H1 (cell line): ENCODE results near the gene NFKB1. TPM values are rescaled to one million over a fixed set of nuclear protein-coding genes. Genes with fewer than 3 reads are reported as not detected.

Experiments used
- CTCF ChIA-PET: fragments of 300-600 bp; sonication (Branson Sonifier 250); formaldehyde crosslinking; loops from one replicate; lab custom pipeline; 2021; ENCODE audit not compliant: partially characterized antibody; lab: Charles Lee
- POLR2A ChIA-PET: fragments of 300-600 bp; sonication (Branson Sonifier 250); formaldehyde crosslinking; loops from one replicate; lab custom pipeline; 2021; ENCODE audit warnings: inconsistent platforms; ENCODE audit not compliant: partially characterized antibody; lab: Charles Lee
- DNase-seq, 2 experiments: peaks; one replicate each; pipeline versions ENCODE4 v3.0.0 to v3.0.0-alpha.2; 2010 to 2022; ENCODE audit warnings: low spot score in 2 of 2, low read depth in 1 of 2, mixed read lengths in 1 of 2
- FAIRE-seq: peaks from 2 replicates; lab custom pipeline; 2011; peaks lifted over from hg19 to GRCh38; lab: Jason Lieb, UNC
- H2AFZ ChIP-seq: 2 replicates; pipeline ENCODE4 v1.8.1; 2012; ENCODE audit warnings: low read length, inconsistent platforms
- H2AK5ac ChIP-seq: 2 replicates; pipeline ENCODE4 v1.6.1; 2013; ENCODE audit warnings: low read depth, low read length
- H2BK120ac ChIP-seq: replicated peaks from 2 replicates; pipeline ENCODE3; 2013; ENCODE audit warnings: low read depth, low read length, inconsistent platforms
- H2BK12ac ChIP-seq: 2 replicates; pipeline ENCODE4 v1.6.1; 2013; ENCODE audit warnings: low read depth, low read length
- H2BK15ac ChIP-seq: 2 replicates; pipeline ENCODE4 v1.6.1; 2013; ENCODE audit warnings: low read length
- H2BK20ac ChIP-seq: 2 replicates; pipeline ENCODE4 v1.6.1; 2013; ENCODE audit warnings: low read length
- H2BK5ac ChIP-seq: 2 replicates; pipeline ENCODE4 v1.6.1; 2013; ENCODE audit warnings: low read depth, low read length
- H3K14ac ChIP-seq: 2 replicates; pipeline ENCODE4 v1.6.1; 2013; ENCODE audit warnings: inconsistent platforms; ENCODE audit not compliant: insufficient read length
- H3K18ac ChIP-seq: 2 replicates; pipeline ENCODE4 v1.6.1; 2013; ENCODE audit warnings: low read length; ENCODE audit errors: extremely low read depth
- H3K23ac ChIP-seq: 2 replicates; pipeline ENCODE4 v1.6.1; 2013; ENCODE audit warnings: inconsistent platforms; ENCODE audit not compliant: insufficient read length
- H3K23me2 ChIP-seq: 2 replicates; pipeline ENCODE4 v1.6.1; 2013; ENCODE audit warnings: low read depth, low read length
- H3K27ac ChIP-seq: 2 replicates; pipeline ENCODE4 v1.6.1; 2011; ENCODE audit warnings: low read depth, low read length, inconsistent platforms
- H3K27me3 ChIP-seq, 4 experiments: replicated peaks in 1 of 4; 1 replicate in 1 of 4; 2 replicates in 3 of 4; pipeline versions ENCODE4 v1.6.1 to v1.8.1; 2011 to 2013; ENCODE audit warnings: low read length in 3 of 4, mild to moderate bottlenecking in 3 of 4, inconsistent platforms in 2 of 4, mixed read lengths in 2 of 4, moderate library complexity in 1 of 4; ENCODE audit not compliant: control insufficient read depth in 3 of 4, insufficient read depth in 3 of 4; ENCODE audit errors: extremely low read depth in 1 of 4
- H3K36me3 ChIP-seq, 4 experiments: 2 replicates each; pipeline versions ENCODE4 v1.6.1 to v1.8.1; 2011 to 2013; ENCODE audit warnings: mild to moderate bottlenecking in 4 of 4, low read length in 3 of 4, moderate library complexity in 2 of 4, control low read depth in 1 of 4, inconsistent platforms in 1 of 4; ENCODE audit not compliant: insufficient read depth in 4 of 4, control insufficient read depth in 2 of 4
- H3K4ac ChIP-seq: replicated peaks from 2 replicates; pipeline ENCODE3; 2013; ENCODE audit warnings: low read length, low read depth, mixed read lengths, inconsistent platforms; ENCODE audit not compliant: insufficient read length
- H3K4me1 ChIP-seq, 4 experiments: replicated peaks in 1 of 4; 1 replicate in 1 of 4; 2 replicates in 3 of 4; pipeline versions ENCODE4 v1.6.1 to v1.8.1; 2011 to 2013; ENCODE audit warnings: low read length in 3 of 4, inconsistent platforms in 2 of 4, mixed read lengths in 1 of 4; ENCODE audit not compliant: insufficient read depth in 4 of 4, control insufficient read depth in 3 of 4
- H3K4me2 ChIP-seq, 2 experiments: 2 replicates each; pipeline versions ENCODE4 v1.6.1 to v1.8.1; 2011 to 2013; ENCODE audit warnings: low read depth in 2 of 2, low read length in 2 of 2, control low read depth in 1 of 2, inconsistent platforms in 1 of 2, mild to moderate bottlenecking in 1 of 2; ENCODE audit not compliant: insufficient read depth in 1 of 2
- H3K4me3 ChIP-seq, 4 experiments: fragments of 200-600, 300-600 bp in 1 of 4; sonication (generic), shearing (Covaris generic), sonication (Bioruptor Twin) in 1 of 4; 2 replicates each; pipeline versions ENCODE4 v1.5.1 to v1.8.1; 2011 to 2016; ENCODE audit warnings: low read length in 4 of 4, low read depth in 3 of 4, control low read depth in 2 of 4, inconsistent platforms in 2 of 4, mild to moderate bottlenecking in 2 of 4, mixed read lengths in 1 of 4, moderate library complexity in 1 of 4; ENCODE audit not compliant: insufficient read depth in 2 of 4; ENCODE audit errors: extremely low read depth in 1 of 4
- H3K56ac ChIP-seq: replicated peaks from 2 replicates; pipeline ENCODE3; 2013; ENCODE audit warnings: low read depth, mild to moderate bottlenecking, mixed read lengths, low read length, inconsistent platforms; ENCODE audit not compliant: insufficient read length
- H3K79me1 ChIP-seq: 2 replicates; pipeline ENCODE4 v1.6.1; 2013; ENCODE audit warnings: low read depth, low read length, control low read depth
- H3K79me2 ChIP-seq, 2 experiments: 2 replicates each; pipeline versions ENCODE4 v1.6.1 to v1.8.1; 2012 to 2013; ENCODE audit warnings: low read length in 2 of 2, mild to moderate bottlenecking in 2 of 2, inconsistent platforms in 1 of 2; ENCODE audit not compliant: insufficient read depth in 2 of 2, control insufficient read depth in 1 of 2
- H3K9ac ChIP-seq, 4 experiments: replicated peaks in 1 of 4; 1 replicate in 1 of 4; 2 replicates in 3 of 4; pipeline versions ENCODE4 v1.6.1 to v1.8.1; 2011 to 2013; ENCODE audit warnings: low read depth in 3 of 4, low read length in 3 of 4, control low read depth in 2 of 4, mild to moderate bottlenecking in 2 of 4, moderate library complexity in 2 of 4, inconsistent platforms in 1 of 4; ENCODE audit errors: extremely low read depth in 1 of 4
- H3K9me3 ChIP-seq, 2 experiments: 2 replicates each; pipeline versions ENCODE4 v1.6.1 to v1.8.1; 2012 to 2013; ENCODE audit warnings: mild to moderate bottlenecking in 2 of 2, moderate library complexity in 2 of 2, control low read depth in 1 of 2, inconsistent platforms in 1 of 2, low read depth in 1 of 2, low read length in 1 of 2, mixed read lengths in 1 of 2; ENCODE audit not compliant: insufficient read depth in 2 of 2
- H4K20me1 ChIP-seq, 2 experiments: replicated peaks in 1 of 2; 2 replicates each; pipeline versions ENCODE3 to v1.8.1; 2011 to 2013; ENCODE audit warnings: inconsistent platforms in 2 of 2, low read length in 2 of 2, mild to moderate bottlenecking in 1 of 2; ENCODE audit not compliant: insufficient read depth in 2 of 2, control insufficient read depth in 1 of 2
- H4K5ac ChIP-seq: 2 replicates; pipeline ENCODE4 v1.6.1; 2013; ENCODE audit warnings: low read length, low read depth, mixed read lengths, inconsistent platforms; ENCODE audit not compliant: insufficient read length
- H4K8ac ChIP-seq: 2 replicates; pipeline ENCODE4 v1.8.0; 2013; ENCODE audit warnings: mild to moderate bottlenecking, moderate library complexity, low read length, inconsistent platforms; ENCODE audit not compliant: insufficient read depth; ENCODE audit errors: extremely low read depth
- H4K91ac ChIP-seq: replicated peaks from 2 replicates; pipeline ENCODE3; 2013; ENCODE audit warnings: low read length, mixed read lengths, inconsistent platforms; ENCODE audit not compliant: insufficient read length
- EP300 ChIP-seq, 2 experiments: IDR thresholded peaks; 1 replicate in 1 of 2; 2 replicates in 1 of 2; pipeline ENCODE4 v1.6.1; 2011 to 2012; ENCODE audit warnings: low read depth in 2 of 2, low read length in 2 of 2, mild to moderate bottlenecking in 2 of 2, borderline replicate concordance in 1 of 2, inconsistent platforms in 1 of 2, moderate library complexity in 1 of 2
- KDM5A ChIP-seq: fragments of 200-600 bp; IDR thresholded peaks from 2 replicates; pipeline ENCODE4 v1.7.1; 2012; ENCODE audit warnings: mild to moderate bottlenecking, low read length, inconsistent platforms, mixed read lengths
- POLR2A ChIP-seq, 2 experiments: IDR thresholded peaks; 1 replicate in 1 of 2; 2 replicates in 1 of 2; pipeline ENCODE4 v1.6.1; 2011; ENCODE audit warnings: low read depth in 2 of 2, low read length in 2 of 2, mild to moderate bottlenecking in 2 of 2; ENCODE audit errors: control extremely low read depth in 1 of 2
- RNF2 ChIP-seq: fragments of 200-900, 300-1000 bp; sonication (generic); IDR thresholded peaks from 2 replicates; pipeline ENCODE4 v1.7.1; 2016; ENCODE audit warnings: borderline replicate concordance, low read depth, mild to moderate bottlenecking, antibody characterized with exemption, low read length; ENCODE audit not compliant: poor library complexity, severe bottlenecking; ENCODE audit errors: missing control alignments
- SP1 ChIP-seq: IDR thresholded peaks from 2 replicates; pipeline ENCODE4 v1.6.1; 2011; ENCODE audit warnings: low read depth, low read length
- TCF12 ChIP-seq: IDR thresholded peaks from 2 replicates; pipeline ENCODE4 v1.6.1; 2011; ENCODE audit warnings: low read depth, mild to moderate bottlenecking, low read length
- WGBS, 2 experiments: shearing (Covaris generic) in 1 of 2; methylation state at CpG; one replicate each; pipeline versions ENCODE4 v1.1.6 to v1.1.7; 2013 to 2015; ENCODE audit warnings: low lambda C conversion rate in 2 of 2, mixed read lengths in 2 of 2, inconsistent platforms in 1 of 2, low coverage in 1 of 2, missing lambda C conversion rate in 1 of 2; ENCODE audit not compliant: insufficient replicate concordance in 2 of 2, insufficient coverage in 1 of 2, insufficient read length in 1 of 2; ENCODE audit errors: extremely low coverage in 1 of 2, missing lambda C conversion rate in 1 of 2; 5-methylcytosine and 5-hydroxymethylcytosine counted together
- polyA plus RNA-seq, 7 experiments: library from polyadenylated mRNA; depleted of rRNA in 3 of 7; stranded (reverse) in 5 of 7; unstranded in 2 of 7; fragments of >200 nt in 5 of 7; fragments of 200-250 nt in 2 of 7; gene quantifications; 1 replicate in 5 of 7; 2 replicates in 1 of 7; 4 replicates in 1 of 7; pipeline versions ENCODE4 v1.2.1 to v1.2.3, GENCODE V29; 2011 to 2013; ENCODE audit warnings: missing spikeins in 2 of 7, mixed read lengths in 2 of 7
- total RNA-seq: library from RNA; stranded (reverse); fragmentation: NEBNext Ultra II Directional; extraction: Animal tissue kit (Norgen Biotek cat#: 25700); gene quantifications from 2 replicates; pipeline ENCODE4 v1.2.1, GENCODE V29; 2021

The NFKB1 gene
- total and polyA plus RNA-seq, 2 of the 8 experiments (the other 6 are each of a cell fraction or from before 2014, with no cell fraction given): 2.9 to 6.8 TPM

DNA sequence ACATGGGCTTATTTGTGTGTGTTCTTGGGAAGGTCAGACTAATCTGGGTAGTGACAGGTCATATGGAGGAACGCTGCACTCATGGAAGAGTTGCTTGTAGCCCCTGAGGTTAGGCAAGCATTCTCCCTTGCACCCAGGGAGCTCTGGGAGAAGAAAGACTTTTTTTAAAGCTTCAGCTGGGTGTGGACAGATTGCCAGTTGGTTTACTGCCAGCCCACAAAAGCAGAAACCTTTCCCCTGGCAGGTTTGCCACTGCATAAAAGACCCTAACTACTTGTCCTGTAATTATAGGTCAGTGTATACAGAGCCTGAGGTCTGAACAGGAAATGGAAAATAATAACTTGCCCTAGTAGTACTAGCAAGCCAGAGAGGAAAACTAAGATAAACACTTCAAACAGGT, 7.4 kb upstream of the NFKB1 start:
- Histone ChIP-seq H3K56ac (no peak overlapping the region), H2BK12ac (no peak overlapping the region), H3K79me2 (no peaks in the 10 kb centered on the region), H2BK15ac (no peak overlapping the region), H3K4ac (no peak overlapping the region), H2AFZ (no peak overlapping the region), H3K27me3 (no peaks in the 10 kb centered on the region), H3K18ac (no peak overlapping the region), H4K8ac (no peak overlapping the region), H3K4me1 (no peaks in the 10 kb centered on the region), H2BK120ac (no peak overlapping the region), H3K23me2 (no peaks in the 10 kb centered on the region), H3K9ac (no peak overlapping the region), H3K27ac (no peak overlapping the region), H3K23ac (no peak overlapping the region), H3K14ac (no peak overlapping the region), H4K5ac (no peak overlapping the region), H3K4me3 (no peak overlapping the region), H3K4me2 (no peak overlapping the region), H2AK5ac (no peak overlapping the region), H3K79me1 (no peaks in the 10 kb centered on the region), H2BK5ac (no peak overlapping the region), H2BK20ac (no peak overlapping the region), H3K36me3 (no peaks in the 10 kb centered on the region), H3K9me3 (no peaks in the 10 kb centered on the region), H4K20me1 (no peaks in the 10 kb centered on the region), H4K91ac (no peak overlapping the region)
- WGBS, 2 experiments: 84% methylated on average over 1 of the region's 1 CpG; no CpG with 5 or more reads in 1 of the 2 experiments
- CTCF ChIA-PET: interaction anchor here (0.7 kb wide), 1 partner anchor 237 kb away, joined by 3 read pairs; no protein-coding TSS in a partner anchor
- POLR2A ChIA-PET: no interaction called here
- FAIRE-seq: no peak
- no peak for DNase-seq
- no peak for TF ChIP-seq TCF12
- TF ChIP-seq KDM5A: no peak
- TF ChIP-seq SP1: no peak
- no peak for TF ChIP-seq POLR2A (IDR thresholded peaks at IDR 0.05; ENCODE audit: control extremely low read depth in 1 of 2, low read depth in 2 of 2, low read length in 2 of 2)
- no peak for TF ChIP-seq EP300 (IDR thresholded peaks at IDR 0.05; ENCODE audit: borderline replicate concordance in 1 of 2, low read depth in 2 of 2, low read length in 2 of 2)
- TF ChIP-seq RNF2: no peak
